ENCODE results near the gene ABLIM2. TPM values are rescaled to one million over a fixed set of nuclear protein-coding genes. Genes with fewer than 3 reads are reported as not detected.

ABLIM2 gene
- polyA plus RNA-seq, 3 donors = 0.21 TPM; not detected in 2

GRCh38 chr4:8188743-8189550 lies 30.3 kb upstream of the ABLIM2 start:
- no peak for TF ChIP-seq CTCF (IDR thresholded peaks at IDR 0.05)
- no peak overlapping the region for H3K4me3 Mint-ChIP-seq
- peaks cover 2 to 6% of the 10 kb centered on the region in 2 donors for H3K36me3 Mint-ChIP-seq
- H3K4me2 ChIP-seq (replicated peaks; ENCODE audit: extremely low read depth, low read length, poor library complexity, severe bottlenecking) = no peak overlapping the region
- DNase-seq = no peak
- H3K27me3 ChIP-seq (ENCODE audit: control insufficient read depth in 2 of 2, insufficient read depth in 2 of 2, low read length in 2 of 2) = no peaks in the 10 kb centered on the region
- no peak overlapping the region for H3K4me3 ChIP-seq (replicated peaks in 1 of 3; ENCODE audit: low read depth in 2 of 3, low read length in 3 of 3)
- H3K9ac ChIP-seq (ENCODE audit: insufficient read depth, low read length, poor library complexity, severe bottlenecking) = no peak overlapping the region
- peak overlapping the region in 1 of 7 donors; percentile 18 for H3K27ac Mint-ChIP-seq
- no peaks in the 10 kb centered on the region for H3K36me3 ChIP-seq (replicated peaks in 1 of 2; ENCODE audit: control insufficient read depth in 1 of 2, insufficient read depth in 2 of 2, low read length in 2 of 2)
- H3K27me3 Mint-ChIP-seq (ENCODE audit: low read depth in 3 of 3) = peaks cover 0 to 13% (median 11%) of the 10 kb centered on the region in 3 donors
- no peaks in the 10 kb centered on the region for H3K79me2 ChIP-seq (ENCODE audit: insufficient read depth, low read length)
- intact Hi-C loops (cut with micrococcal nuclease) = no loop called here
- H3K4me1 Mint-ChIP-seq = peaks cover 37% of the 10 kb centered on the region
- H2AFZ ChIP-seq (ENCODE audit: insufficient read depth, low read depth, low read length, poor library complexity, severe bottlenecking) = no peak overlapping the region
- peaks cover 0 to 2% (median 0%) of the 10 kb centered on the region in 7 donors for H3K9me3 Mint-ChIP-seq
- no peaks in the 10 kb centered on the region for H4K20me1 ChIP-seq (ENCODE audit: insufficient read depth, low read length)
- H3K27ac ChIP-seq (ENCODE audit: low read depth in 1 of 2, low read length in 2 of 2) = no peak overlapping the region
- no peaks in the 10 kb centered on the region for H3K9me3 ChIP-seq (replicated peaks in 1 of 2; ENCODE audit: control insufficient read depth in 1 of 2, insufficient read depth in 1 of 2, low read length in 2 of 2)
- H3K4me1 ChIP-seq (ENCODE audit: control insufficient read depth in 1 of 2, insufficient read depth in 2 of 2, low read length in 2 of 2) = peaks cover 34 to 43% of the 10 kb centered on the region in 2 donors
- WGBS (ENCODE audit: insufficient coverage) = 68% methylated on average over 27 of the region's 29 CpGs

GRCh38 chr4:8188085-8188484 lies 29.5 kb upstream of the ABLIM2 start:
- H3K4me1 Mint-ChIP-seq = peaks cover 32% of the 10 kb centered on the region

More at GRCh38 chr4:8188085-8188484, 29.5 kb upstream of the ABLIM2 start:
- Histone ChIP-seq H3K27ac (ENCODE audit: low read depth in 1 of 2, low read length in 2 of 2) (no peak overlapping the region), H3K79me2 (ENCODE audit: insufficient read depth, low read length) (no peaks in the 10 kb centered on the region), H3K4me1 (ENCODE audit: control insufficient read depth in 1 of 2, insufficient read depth in 2 of 2, low read length in 2 of 2) (peaks cover 32 to 40% of the 10 kb centered on the region in 2 donors), H3K36me3 (replicated peaks in 1 of 2; ENCODE audit: control insufficient read depth in 1 of 2, insufficient read depth in 2 of 2, low read length in 2 of 2) (no peaks in the 10 kb centered on the region), H3K4me2 (replicated peaks; ENCODE audit: extremely low read depth, low read length, poor library complexity, severe bottlenecking) (no peak overlapping the region), H3K4me3 (replicated peaks in 1 of 3; ENCODE audit: low read depth in 2 of 3, low read length in 3 of 3) (no peak overlapping the region), H4K20me1 (ENCODE audit: insufficient read depth, low read length) (no peaks in the 10 kb centered on the region), H3K9ac (ENCODE audit: insufficient read depth, low read length, poor library complexity, severe bottlenecking) (no peak overlapping the region), H3K27me3 (ENCODE audit: control insufficient read depth in 2 of 2, insufficient read depth in 2 of 2, low read length in 2 of 2) (no peaks in the 10 kb centered on the region), H3K9me3 (replicated peaks in 1 of 2; ENCODE audit: control insufficient read depth in 1 of 2, insufficient read depth in 1 of 2, low read length in 2 of 2) (no peaks in the 10 kb centered on the region), H2AFZ (ENCODE audit: insufficient read depth, low read depth, low read length, poor library complexity, severe bottlenecking) (no peak overlapping the region)
- no peak for DNase-seq
- Mint-ChIP-seq H3K9me3 (peaks cover 0 to 2% (median 0%) of the 10 kb centered on the region in 7 donors), H3K36me3 (peaks cover 2 to 4% of the 10 kb centered on the region in 2 donors), H3K4me3 (no peak overlapping the region), H3K27ac (peak overlapping the region in 1 of 7 donors; percentile 66), H3K27me3 (ENCODE audit: low read depth in 3 of 3) (peaks cover 0 to 13% (median 11%) of the 10 kb centered on the region in 3 donors)
- TF ChIP-seq CTCF (IDR thresholded peaks at IDR 0.05) = no peak
- intact Hi-C loops (cut with micrococcal nuclease) = no loop called here
- WGBS (ENCODE audit: insufficient coverage) = 87% methylated on average over 12 of the region's 12 CpGs
